ENCODE measurements around the gene HECW1. TPM values are rescaled to one million over a fixed set of nuclear protein-coding genes. Genes with fewer than 3 reads are reported as not detected.

HECW1 gene
- total and polyA plus RNA-seq, 2 experiments from 2014 or later = 11.0 to 21.8 TPM

DNA sequence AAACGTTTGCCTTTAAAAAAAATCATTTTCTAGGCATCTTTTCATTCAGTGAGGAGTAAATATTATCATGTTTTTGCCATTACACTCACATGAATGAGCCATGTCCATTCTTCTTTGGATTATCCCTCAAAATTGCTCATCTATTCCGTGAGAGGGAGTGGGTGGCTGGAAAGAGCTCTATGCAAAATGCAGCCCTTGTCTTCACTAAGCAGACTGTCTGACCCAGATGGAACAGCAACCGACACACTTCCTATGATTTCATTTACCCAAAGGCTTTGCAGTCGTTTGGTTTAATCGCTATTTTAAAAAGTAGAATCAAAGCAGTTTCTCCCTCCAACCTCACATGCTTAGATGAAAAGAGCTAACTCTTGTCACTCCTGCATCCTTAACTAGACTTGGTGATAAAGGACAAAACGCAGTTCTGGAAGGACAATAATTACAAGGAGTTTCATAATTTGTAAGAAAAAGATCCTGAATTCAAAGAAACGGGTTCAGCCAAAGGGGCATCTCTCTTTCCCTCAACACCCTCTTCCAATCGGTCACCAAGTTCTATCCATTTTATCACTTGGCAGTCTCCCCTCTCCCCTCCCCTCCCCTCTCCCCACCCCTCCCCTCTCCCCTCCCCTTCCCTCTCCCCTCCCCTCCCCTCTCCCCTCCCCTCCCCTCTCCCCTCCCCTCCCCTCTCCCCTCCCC is 272.3 kb downstream of the HECW1 start:
- Histone ChIP-seq H4K20me1 (replicated peaks; ENCODE audit: insufficient read depth) (no peaks in the 10 kb centered on the region), H3K27ac (ENCODE audit: low read depth) (no peak overlapping the region), H3K79me2 (replicated peaks; ENCODE audit: insufficient read depth) (no peaks in the 10 kb centered on the region), H3F3A (replicated peaks; ENCODE audit: low read depth) (no peaks in the 10 kb centered on the region), H3K36me3 (ENCODE audit: insufficient read depth) (no peaks in the 10 kb centered on the region), H3K27me3 (ENCODE audit: insufficient read depth) (no peaks in the 10 kb centered on the region), H3K4me3 (no peak overlapping the region), H3K4me1 (ENCODE audit: insufficient read depth) (no peaks in the 10 kb centered on the region), H2AFZ (no peak overlapping the region), H3K9me2 (ENCODE audit: insufficient read depth) (peaks cover 4% of the 10 kb centered on the region; the same call in 1 of the 2 replicates), H3K4me2 (no peak overlapping the region)
- Mint-ChIP-seq H3K27ac (no peak overlapping the region), H3K4me1 (no peaks in the 10 kb centered on the region), H3K9me3 (peaks cover 10% of the 10 kb centered on the region), H3K36me3 (ENCODE audit: low read depth) (peaks cover 8% of the 10 kb centered on the region), H3K4me3 (no peak overlapping the region), H3K27me3 (ENCODE audit: insufficient read depth, low read depth, poor library complexity) (peaks cover 6% of the 10 kb centered on the region)
- DNase-seq (ENCODE audit: low spot score) (no peak), ATAC-seq (no peak)
- no peak for TF ChIP-seq ZNF114 (CRISPR knock-in tag; IDR thresholded peaks at IDR 0.05)
- TF ChIP-seq NANOG (IDR thresholded peaks at IDR 0.05; ENCODE audit: borderline replicate concordance) = no peak
- TF ChIP-seq JUNB (IDR thresholded peaks at IDR 0.05; ENCODE audit: unreplicated experiment) = no peak
- no peak for TF ChIP-seq POLR2AphosphoS5 (IDR thresholded peaks at IDR 0.05; ENCODE audit: low read depth)
- TF ChIP-seq EZH2phosphoT487 (IDR thresholded peaks at IDR 0.05; ENCODE audit: unreplicated experiment) = no peak
- TF ChIP-seq REST (IDR thresholded peaks at IDR 0.05; ENCODE audit: unreplicated experiment) = no peak
- TF ChIP-seq EZH2 (IDR thresholded peaks at IDR 0.05; ENCODE audit: low read depth, unreplicated experiment) = no peak
- no peak for TF ChIP-seq ZNF331 (CRISPR knock-in tag; IDR thresholded peaks at IDR 0.05; ENCODE audit: low read depth)
- TF ChIP-seq ZNF462 (CRISPR knock-in tag; IDR thresholded peaks at IDR 0.05) = no peak
- no peak for TF ChIP-seq CTCF (conservative IDR thresholded peaks at IDR 0.05; ENCODE audit: low read depth in 2 of 2)
- no peak for TF ChIP-seq CREB1 (CRISPR knock-in tag; IDR thresholded peaks at IDR 0.05; ENCODE audit: low read depth)
- TF ChIP-seq STAT1 (IDR thresholded peaks at IDR 0.05; ENCODE audit: unreplicated experiment) = no peak
- TF ChIP-seq, protein P1, sequence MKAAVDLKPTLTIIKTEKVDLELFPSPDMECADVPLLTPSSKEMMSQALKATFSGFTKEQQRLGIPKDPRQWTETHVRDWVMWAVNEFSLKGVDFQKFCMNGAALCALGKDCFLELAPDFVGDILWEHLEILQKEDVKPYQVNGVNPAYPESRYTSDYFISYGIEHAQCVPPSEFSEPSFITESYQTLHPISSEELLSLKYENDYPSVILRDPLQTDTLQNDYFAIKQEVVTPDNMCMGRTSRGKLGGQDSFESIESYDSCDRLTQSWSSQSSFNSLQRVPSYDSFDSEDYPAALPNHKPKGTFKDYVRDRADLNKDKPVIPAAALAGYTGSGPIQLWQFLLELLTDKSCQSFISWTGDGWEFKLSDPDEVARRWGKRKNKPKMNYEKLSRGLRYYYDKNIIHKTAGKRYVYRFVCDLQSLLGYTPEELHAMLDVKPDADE (IDR thresholded peaks at IDR 0.05) = no peak
